Osteoblast (primary cell): ENCODE results near the gene HDAC10. TPM values are rescaled to one million over a fixed set of nuclear protein-coding genes. Genes with fewer than 3 reads are reported as not detected.

ENCODE experiments used
- DNase-seq: peaks from one replicate; pipeline ENCODE4 v3.0.0; 2011; ENCODE audit warnings: low spot score, mixed read lengths; ENCODE audit not compliant: insufficient read length; ENCODE audit errors: missing footprints
- H2AFZ ChIP-seq: 2 replicates; pipeline ENCODE4 v1.6.0; 2011; ENCODE audit warnings: mild to moderate bottlenecking, low read length
- H3K27ac ChIP-seq: 2 replicates; pipeline ENCODE4 v1.5.1; 2011; ENCODE audit warnings: mild to moderate bottlenecking, low read depth, low read length, moderate library complexity
- H3K27me3 ChIP-seq: 2 replicates; pipeline ENCODE4 v1.6.0; 2012; ENCODE audit warnings: mild to moderate bottlenecking, control low read depth, inconsistent platforms, low read length, moderate library complexity; ENCODE audit not compliant: insufficient read depth
- H3K36me3 ChIP-seq: 2 replicates; pipeline ENCODE4 v1.5.1; 2011; ENCODE audit warnings: mild to moderate bottlenecking, low read length, control low read depth, moderate library complexity; ENCODE audit not compliant: insufficient read depth
- H3K4me1 ChIP-seq: 2 replicates; pipeline ENCODE4 v1.5.1; 2011; ENCODE audit warnings: mild to moderate bottlenecking, low read length, control low read depth, moderate library complexity; ENCODE audit not compliant: insufficient read depth
- H3K4me2 ChIP-seq: 2 replicates; pipeline ENCODE4 v1.6.0; 2011; ENCODE audit warnings: mild to moderate bottlenecking, low read length; ENCODE audit not compliant: insufficient read depth
- H3K4me3 ChIP-seq: fragments of 200-600 bp; sonication (generic); 3 replicates; pipeline ENCODE4 v1.5.1; 2012; ENCODE audit warnings: mild to moderate bottlenecking, low read length, inconsistent platforms; ENCODE audit not compliant: insufficient read depth
- H3K79me2 ChIP-seq: 2 replicates; pipeline ENCODE4 v1.6.0; 2012; ENCODE audit warnings: mild to moderate bottlenecking, low read length, control low read depth, inconsistent platforms; ENCODE audit not compliant: insufficient read depth
- H3K9me3 ChIP-seq: 2 replicates; pipeline ENCODE4 v1.5.1; 2011; ENCODE audit warnings: low read depth, low read length, control low read depth
- H4K20me1 ChIP-seq: 2 replicates; pipeline ENCODE4 v1.6.0; 2012; ENCODE audit warnings: mild to moderate bottlenecking, low read length, control low read depth; ENCODE audit not compliant: insufficient read depth
- total RNA-seq: library from RNA; depleted of rRNA; stranded (reverse); fragments of >200 nt; gene quantifications from 2 replicates; pipeline ENCODE4 v1.2.3, GENCODE V29; 2012
- TF ChIP-seq, protein P1 (sequence below): IDR thresholded peaks from 2 replicates; pipeline ENCODE4 v1.5.1; 2011; ENCODE audit warnings: mild to moderate bottlenecking, low read depth, low read length, moderate library complexity; ENCODE audit errors: extremely low read depth

HDAC10 gene
- total RNA-seq, 1 donor = 19.2 TPM

GRCh38 chr22:50284479-50284878, 33.4 kb upstream of the HDAC10 start:
- Histone ChIP-seq H4K20me1 (peaks cover 49% of the 10 kb centered on the region), H2AFZ (no peak overlapping the region), H3K4me2 (no peak overlapping the region), H3K79me2 (peaks cover 69% of the 10 kb centered on the region), H3K27me3 (no peaks in the 10 kb centered on the region), H3K9me3 (no peaks in the 10 kb centered on the region), H3K4me3 (no peak overlapping the region), H3K36me3 (peaks cover 73% of the 10 kb centered on the region), H3K4me1 (no peaks in the 10 kb centered on the region), H3K27ac (no peak overlapping the region)
- TF ChIP-seq, protein P1, sequence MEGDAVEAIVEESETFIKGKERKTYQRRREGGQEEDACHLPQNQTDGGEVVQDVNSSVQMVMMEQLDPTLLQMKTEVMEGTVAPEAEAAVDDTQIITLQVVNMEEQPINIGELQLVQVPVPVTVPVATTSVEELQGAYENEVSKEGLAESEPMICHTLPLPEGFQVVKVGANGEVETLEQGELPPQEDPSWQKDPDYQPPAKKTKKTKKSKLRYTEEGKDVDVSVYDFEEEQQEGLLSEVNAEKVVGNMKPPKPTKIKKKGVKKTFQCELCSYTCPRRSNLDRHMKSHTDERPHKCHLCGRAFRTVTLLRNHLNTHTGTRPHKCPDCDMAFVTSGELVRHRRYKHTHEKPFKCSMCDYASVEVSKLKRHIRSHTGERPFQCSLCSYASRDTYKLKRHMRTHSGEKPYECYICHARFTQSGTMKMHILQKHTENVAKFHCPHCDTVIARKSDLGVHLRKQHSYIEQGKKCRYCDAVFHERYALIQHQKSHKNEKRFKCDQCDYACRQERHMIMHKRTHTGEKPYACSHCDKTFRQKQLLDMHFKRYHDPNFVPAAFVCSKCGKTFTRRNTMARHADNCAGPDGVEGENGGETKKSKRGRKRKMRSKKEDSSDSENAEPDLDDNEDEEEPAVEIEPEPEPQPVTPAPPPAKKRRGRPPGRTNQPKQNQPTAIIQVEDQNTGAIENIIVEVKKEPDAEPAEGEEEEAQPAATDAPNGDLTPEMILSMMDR = no peak
- DNase-seq = no peak

GRCh38 chr22:50283821-50284220, 32.8 kb upstream of the HDAC10 start:
- Histone ChIP-seq H3K9me3 (no peaks in the 10 kb centered on the region), H3K36me3 (peaks cover 74% of the 10 kb centered on the region), H2AFZ (no peak overlapping the region), H3K4me3 (no peak overlapping the region), H3K79me2 (peaks cover 63% of the 10 kb centered on the region), H4K20me1 (peaks cover 43% of the 10 kb centered on the region), H3K4me2 (no peak overlapping the region), H3K27me3 (no peaks in the 10 kb centered on the region), H3K4me1 (no peaks in the 10 kb centered on the region), H3K27ac (no peak overlapping the region)
- TF ChIP-seq, protein P1 = no peak
- no peak for DNase-seq

DNA sequence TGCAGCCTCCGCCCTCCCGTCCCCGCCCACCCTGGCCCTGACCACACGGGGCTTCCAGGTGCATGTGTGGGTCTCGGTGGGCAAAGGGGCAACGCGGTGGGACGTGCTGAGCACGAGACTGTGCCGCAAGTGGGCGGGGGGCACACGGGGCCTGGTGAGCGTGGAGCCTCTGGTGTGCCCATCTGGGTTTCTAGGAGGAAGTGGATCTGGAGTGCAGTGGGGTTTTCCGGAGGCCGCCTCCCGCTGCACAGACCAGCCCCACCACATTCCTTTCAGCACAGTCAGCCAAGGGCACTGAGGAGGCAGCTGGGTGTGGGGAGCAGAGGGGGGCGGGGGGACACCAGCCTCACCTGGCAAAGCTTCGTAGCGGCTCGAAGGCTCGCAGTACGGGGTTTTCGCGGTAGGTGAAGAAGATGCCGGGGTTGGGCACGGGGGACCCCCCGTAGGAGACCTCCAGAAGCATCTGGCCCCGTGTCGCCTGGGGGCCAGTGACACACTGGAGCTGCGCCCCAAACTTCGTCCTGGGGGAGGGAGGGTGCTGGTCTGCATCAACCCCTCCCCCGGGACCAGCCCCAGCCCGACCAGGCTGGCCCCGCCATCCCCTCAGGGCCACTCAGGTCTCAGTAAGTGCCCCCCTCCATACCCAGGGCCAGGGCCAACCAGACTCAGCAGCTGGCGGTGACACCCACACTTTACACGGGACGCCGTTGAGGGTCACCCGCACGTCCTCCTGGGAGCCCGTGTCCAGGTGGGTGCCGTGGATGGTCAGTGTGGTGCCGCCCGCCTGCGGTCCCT, 31.5 kb upstream of the HDAC10 start:
- peaks cover 77% of the 10 kb centered on the region for H3K36me3 ChIP-seq
- peak; percentile 100 for DNase-seq
- H4K20me1 ChIP-seq = peaks cover 37% of the 10 kb centered on the region
- H3K79me2 ChIP-seq = peaks cover 53% of the 10 kb centered on the region
- TF ChIP-seq, protein P1 = no peak
- H3K4me3 ChIP-seq = no peak overlapping the region
- H3K9me3 ChIP-seq = no peaks in the 10 kb centered on the region
- no peak overlapping the region for H3K27ac ChIP-seq
- H2AFZ ChIP-seq = no peak overlapping the region
- H3K4me1 ChIP-seq = no peaks in the 10 kb centered on the region
- H3K4me2 ChIP-seq = no peak overlapping the region
- no peaks in the 10 kb centered on the region for H3K27me3 ChIP-seq

DNA sequence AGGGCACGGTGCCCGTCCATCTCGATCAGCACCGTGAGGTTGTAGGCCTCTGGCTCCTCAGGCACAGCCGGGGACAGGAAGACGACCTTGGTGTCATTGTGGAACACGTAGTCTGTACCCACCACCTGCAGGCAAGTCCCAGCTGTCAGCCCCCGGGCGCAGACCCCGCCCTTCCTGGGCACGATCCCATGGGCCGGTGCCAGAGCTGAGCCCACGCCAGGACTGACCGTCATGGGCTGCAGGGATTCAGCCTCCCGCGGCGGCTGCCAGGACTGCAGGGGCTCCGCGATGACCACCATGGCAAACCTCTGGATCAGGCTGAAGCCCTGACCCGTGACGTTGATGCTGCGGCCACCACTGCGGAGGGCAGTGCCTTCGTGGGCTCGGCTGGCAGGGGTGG, 30.9 kb upstream of the HDAC10 start:
- H3K27ac ChIP-seq = no peak overlapping the region
- H3K36me3 ChIP-seq = peaks cover 82% of the 10 kb centered on the region
- H3K4me3 ChIP-seq = no peak overlapping the region
- no peaks in the 10 kb centered on the region for H3K27me3 ChIP-seq
- DNase-seq = no peak
- H4K20me1 ChIP-seq = peaks cover 37% of the 10 kb centered on the region
- peaks cover 47% of the 10 kb centered on the region for H3K79me2 ChIP-seq
- H3K9me3 ChIP-seq = no peaks in the 10 kb centered on the region
- no peaks in the 10 kb centered on the region for H3K4me1 ChIP-seq
- no peak overlapping the region for H2AFZ ChIP-seq
- no peak overlapping the region for H3K4me2 ChIP-seq
- TF ChIP-seq, protein P1 = no peak
